ENCODE measurements around the gene TNFRSF21.

TNFRSF21 gene

GRCh38 chr6:47309291-47310130 is at the start of gene TNFRSF21:
Gene TNFRSF21, minus strand, starts transcription at chr6:47309905. Its CDS starts 394 bp downstream, at chr6:47309511.
- DNase-seq (peak; percentile 83), ATAC-seq (replicated peaks) (peak; percentile 96 to 97)
- H3K9me3 Mint-ChIP-seq: no peaks in the 10 kb centered on the region
- peak within 1 kb of the TSS; percentile 81 to 88 for H3K4me3 Mint-ChIP-seq
- H3K36me3 Mint-ChIP-seq: no peaks in the 10 kb centered on the region
- H3K4me1 Mint-ChIP-seq: peaks cover 10 to 19% of the 10 kb centered on the region in 2 donors
- H3K27ac Mint-ChIP-seq: peak within 1 kb of the TSS; percentile 17
- peaks cover 19 to 24% of the 10 kb centered on the region in 2 donors for H3K27me3 Mint-ChIP-seq

DNA sequence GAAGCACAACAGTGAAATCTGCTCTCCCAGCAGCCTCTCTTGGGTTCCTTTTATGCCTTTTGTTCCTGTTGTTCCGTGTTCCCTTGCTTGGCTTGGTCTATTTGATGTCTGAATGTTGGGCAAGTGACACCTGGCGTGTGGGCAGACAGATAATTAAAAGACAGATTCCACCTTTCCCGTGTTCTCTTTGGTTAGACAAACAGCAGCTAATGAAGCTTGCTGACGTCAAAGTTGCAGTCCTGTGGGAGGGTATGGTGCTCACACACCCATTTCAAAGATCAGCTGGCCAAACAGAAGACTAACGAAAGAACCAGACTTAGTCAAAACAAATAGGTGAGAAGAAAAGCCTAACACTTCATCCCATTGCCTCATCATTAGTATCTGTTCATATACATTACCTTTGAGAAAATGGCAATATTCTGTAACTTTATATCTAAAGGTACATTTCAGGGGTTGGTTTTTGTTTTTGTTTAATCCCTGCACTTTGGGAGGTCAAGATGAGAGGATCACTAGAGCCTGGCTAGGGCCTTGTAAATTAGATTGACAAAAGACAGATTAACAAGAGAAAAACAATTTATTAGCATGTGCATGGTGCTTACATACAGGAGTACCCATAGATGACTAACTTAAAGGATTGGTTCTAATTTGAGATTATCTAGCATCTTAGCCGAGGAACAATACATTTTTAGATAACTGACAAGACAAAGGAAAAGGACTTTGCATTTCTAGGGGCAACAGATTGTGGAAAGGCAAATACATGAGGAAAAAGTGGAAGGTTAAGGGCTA is 48.9 kb upstream of the TNFRSF21 start:
- DNase-seq: no peak
- Mint-ChIP-seq H3K27me3 (peaks cover 0 to 1% of the 10 kb centered on the region in 2 donors), H3K4me3 (peak overlapping the region in 1 of 2 donors; percentile 10), H3K4me1 (peaks cover 24 to 48% of the 10 kb centered on the region in 2 donors), H3K9me3 (peaks cover 0 to 2% of the 10 kb centered on the region in 2 donors), H3K27ac (no peak overlapping the region), H3K36me3 (no peaks in the 10 kb centered on the region)
- peak; percentile 56 to 58 for ATAC-seq (replicated peaks)

GRCh38 chr6:47357827-47358226 is 48.1 kb upstream of the TNFRSF21 start:
- peaks cover 25 to 49% of the 10 kb centered on the region in 2 donors for H3K4me1 Mint-ChIP-seq
- H3K9me3 Mint-ChIP-seq: peaks cover 0 to 2% of the 10 kb centered on the region in 2 donors
- peaks cover 1 to 6% of the 10 kb centered on the region in 2 donors for H3K27me3 Mint-ChIP-seq
- no peak overlapping the region for H3K27ac Mint-ChIP-seq
- no peaks in the 10 kb centered on the region for H3K36me3 Mint-ChIP-seq
- no peak overlapping the region for H3K4me3 Mint-ChIP-seq
- peak; percentile 81 to 82 for ATAC-seq (replicated peaks)
- DNase-seq: peak; percentile 34

DNA sequence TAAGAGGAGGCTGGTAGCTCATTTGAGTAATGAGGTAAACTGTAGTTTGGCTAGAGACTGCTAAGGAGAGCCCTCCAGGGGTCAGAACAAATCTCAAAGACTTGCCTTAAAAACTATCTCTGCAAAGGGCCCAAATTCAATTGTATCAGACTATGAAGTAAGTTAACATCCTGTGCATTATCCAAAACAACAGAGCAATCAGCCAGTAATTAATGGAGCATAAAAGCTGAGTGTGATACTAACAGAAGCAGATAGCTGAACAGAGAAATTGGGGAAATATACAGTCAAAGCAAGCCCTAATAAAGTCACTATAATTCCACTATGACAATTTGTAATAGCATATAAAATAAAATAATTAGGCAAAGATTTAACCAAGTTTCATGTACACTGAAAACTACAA is 45.8 kb upstream of the TNFRSF21 start:
- no peaks in the 10 kb centered on the region for H3K36me3 Mint-ChIP-seq
- H3K27me3 Mint-ChIP-seq: peaks cover 7 to 14% of the 10 kb centered on the region in 2 donors
- no peak overlapping the region for H3K4me3 Mint-ChIP-seq
- DNase-seq (no peak), ATAC-seq (replicated peaks) (no peak)
- H3K27ac Mint-ChIP-seq: no peak overlapping the region
- peaks cover 24 to 51% of the 10 kb centered on the region in 2 donors for H3K4me1 Mint-ChIP-seq
- peaks cover 0 to 2% of the 10 kb centered on the region in 2 donors for H3K9me3 Mint-ChIP-seq

DNA sequence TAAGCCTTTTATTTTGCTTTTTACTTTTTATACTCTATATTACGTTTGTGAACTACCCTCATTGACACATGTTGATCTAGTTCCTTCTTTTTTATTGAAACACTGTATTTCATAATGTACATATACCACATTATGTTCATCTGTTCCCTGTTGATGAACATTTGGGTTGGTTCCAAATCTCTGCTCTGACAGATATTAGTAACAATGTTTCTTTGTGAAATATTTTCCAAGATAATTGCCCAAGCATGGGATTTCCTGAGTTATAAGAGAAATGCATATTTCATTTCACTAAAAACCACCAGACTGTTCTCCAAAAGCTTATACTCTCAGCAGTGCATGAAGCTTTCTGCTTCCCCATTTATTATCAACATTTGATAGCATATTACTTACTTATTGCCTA is 44.2 kb upstream of the TNFRSF21 start:
- Mint-ChIP-seq H3K9me3 (peaks cover 0 to under 1% of the 10 kb centered on the region in 2 donors), H3K4me1 (peaks cover 16 to 34% of the 10 kb centered on the region in 2 donors), H3K27me3 (peaks cover 7 to 14% of the 10 kb centered on the region in 2 donors), H3K36me3 (no peaks in the 10 kb centered on the region), H3K27ac (no peak overlapping the region), H3K4me3 (no peak overlapping the region)
- ATAC-seq (replicated peaks) (no peak), DNase-seq (no peak)

- Mint-ChIP-seq H3K4me3 (no peak overlapping the region), H3K36me3 (no peaks in the 10 kb centered on the region), H3K9me3 (no peaks in the 10 kb centered on the region), H3K27me3 (peaks cover 7 to 14% of the 10 kb centered on the region in 2 donors), H3K27ac (no peak overlapping the region), H3K4me1 (peaks cover 10 to 25% of the 10 kb centered on the region in 2 donors)
- no peak for ATAC-seq (replicated peaks)
- no peak for DNase-seq
These were observed 43.3 kb upstream of the TNFRSF21 start for GRCh38 chr6:47352966-47353365.

DNA sequence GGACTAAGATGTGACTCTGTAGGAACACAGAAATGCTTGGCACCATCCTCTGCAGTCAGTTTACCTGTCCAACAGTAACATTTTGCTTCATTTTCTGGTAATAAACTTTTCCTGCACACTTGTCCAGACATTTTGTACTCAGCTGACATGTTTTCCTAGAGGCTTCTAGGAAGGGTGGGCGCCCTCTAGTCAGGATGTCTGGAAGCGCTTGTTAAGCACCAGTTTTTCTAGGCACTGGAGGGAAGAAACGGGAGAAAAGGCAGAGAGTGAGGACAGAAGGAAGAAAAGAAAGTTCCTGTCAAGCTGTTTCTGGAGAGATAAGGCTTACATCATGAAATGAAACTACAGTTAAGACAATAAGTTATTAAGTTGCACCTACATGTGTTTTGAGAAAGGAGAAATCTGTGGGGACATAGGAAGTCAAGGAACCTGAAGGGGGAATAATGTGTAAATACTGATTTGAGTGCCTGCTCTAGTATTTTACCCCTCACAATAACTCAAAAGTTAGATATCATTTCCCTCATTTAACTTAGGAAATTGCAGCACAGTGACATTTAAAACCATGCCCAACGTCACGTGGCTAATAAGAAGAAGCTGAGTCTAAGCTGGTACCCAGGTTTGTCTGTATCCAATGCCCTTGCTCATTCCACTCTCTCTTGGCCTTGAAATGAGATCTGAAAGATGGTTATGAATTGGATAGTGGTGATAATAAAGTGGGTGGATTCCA is 42.7 kb upstream of the TNFRSF21 start:
- H3K27me3 Mint-ChIP-seq: peaks cover 7 to 14% of the 10 kb centered on the region in 2 donors
- H3K4me3 Mint-ChIP-seq: no peak overlapping the region
- H3K4me1 Mint-ChIP-seq: peaks cover 5 to 19% of the 10 kb centered on the region in 2 donors
- no peaks in the 10 kb centered on the region for H3K36me3 Mint-ChIP-seq
- no peaks in the 10 kb centered on the region for H3K9me3 Mint-ChIP-seq
- ATAC-seq (replicated peaks): peak in 1 of 2 donors; percentile 55
- no peak for DNase-seq
- no peak overlapping the region for H3K27ac Mint-ChIP-seq

DNA sequence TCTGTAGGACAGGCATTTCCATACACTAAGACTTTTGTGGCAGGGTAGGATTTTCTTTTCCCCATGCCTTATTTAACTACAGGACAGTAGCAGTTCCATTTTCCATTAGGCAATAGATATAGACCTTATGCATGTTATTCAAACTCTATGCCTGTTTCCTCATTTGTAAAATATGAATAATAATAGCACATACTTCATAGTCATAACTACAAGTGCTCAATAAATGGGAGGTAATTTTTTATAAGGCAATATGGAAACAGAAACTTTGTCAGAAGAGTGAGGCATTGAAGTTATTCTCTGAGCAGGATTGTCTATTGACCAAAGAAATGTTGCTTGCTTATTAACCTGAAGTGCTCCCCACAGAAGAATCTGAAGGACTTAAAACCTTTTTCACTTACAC is 41.9 kb upstream of the TNFRSF21 start:
- DNase-seq: no peak
- H3K4me3 Mint-ChIP-seq: no peak overlapping the region
- peak; percentile 27 to 48 for ATAC-seq (replicated peaks)
- H3K4me1 Mint-ChIP-seq: peaks cover 3 to 16% of the 10 kb centered on the region in 2 donors
- H3K27me3 Mint-ChIP-seq: peaks cover 7 to 19% of the 10 kb centered on the region in 2 donors
- no peak overlapping the region for H3K27ac Mint-ChIP-seq
- no peaks in the 10 kb centered on the region for H3K36me3 Mint-ChIP-seq
- H3K9me3 Mint-ChIP-seq: no peaks in the 10 kb centered on the region

DNA sequence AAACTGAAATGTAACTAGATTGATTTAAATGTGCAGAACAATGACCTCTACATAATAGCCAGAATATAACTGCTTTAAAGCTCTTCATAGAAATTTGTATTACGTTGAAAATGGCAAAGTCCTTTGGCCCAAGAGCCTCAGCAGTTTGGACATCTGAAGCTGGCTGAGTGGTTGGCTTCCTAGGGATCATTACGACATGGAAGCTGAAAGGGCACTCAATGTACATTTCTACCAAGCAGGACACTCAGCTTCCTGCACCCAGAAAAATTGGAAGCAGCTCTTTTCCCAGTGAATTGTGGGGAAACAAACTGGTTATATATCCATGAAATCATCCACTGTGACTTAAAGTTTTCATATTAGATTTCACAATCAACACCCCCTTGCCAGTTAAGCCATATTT is 40.2 kb upstream of the TNFRSF21 start:
- Mint-ChIP-seq H3K4me3 (no peak overlapping the region), H3K27ac (no peak overlapping the region), H3K4me1 (peaks cover 3 to 16% of the 10 kb centered on the region in 2 donors), H3K27me3 (peaks cover 7 to 27% of the 10 kb centered on the region in 2 donors), H3K9me3 (no peaks in the 10 kb centered on the region), H3K36me3 (no peaks in the 10 kb centered on the region)
- DNase-seq (no peak), ATAC-seq (replicated peaks) (no peak)

DNA sequence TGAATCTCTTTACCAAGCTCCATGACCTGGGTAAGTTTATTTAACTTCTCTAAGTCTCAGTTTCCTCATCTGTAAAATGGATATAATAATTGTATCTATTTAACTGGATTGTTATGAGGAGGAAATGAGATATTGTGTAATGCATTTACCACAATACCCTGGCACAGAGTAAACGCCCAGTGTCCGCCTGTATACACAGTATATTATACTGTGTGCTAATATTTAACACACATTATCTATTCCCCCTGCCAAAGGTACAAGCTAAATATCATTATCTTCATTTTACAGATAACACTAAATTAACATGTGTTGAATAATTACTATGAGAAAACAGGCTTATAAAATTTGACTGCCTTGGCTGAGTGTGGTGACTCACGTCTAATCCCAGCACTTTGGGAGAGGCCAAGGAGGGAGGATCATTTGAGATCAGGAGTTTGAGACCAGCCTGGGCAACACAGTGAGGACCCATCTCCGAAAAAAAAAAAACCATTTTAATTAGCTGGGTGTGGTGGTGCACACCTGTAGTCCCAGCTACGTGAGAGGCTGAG is 38.7 kb upstream of the TNFRSF21 start:
- peaks cover 7 to 29% of the 10 kb centered on the region in 2 donors for H3K27me3 Mint-ChIP-seq
- ATAC-seq (replicated peaks): no peak

GRCh38 chr6:47345761-47346160 is 36.1 kb upstream of the TNFRSF21 start:
- Mint-ChIP-seq H3K27ac (no peak overlapping the region), H3K36me3 (no peaks in the 10 kb centered on the region), H3K9me3 (no peaks in the 10 kb centered on the region), H3K4me1 (no peaks in the 10 kb centered on the region), H3K27me3 (peaks cover 0 to 19% of the 10 kb centered on the region in 2 donors), H3K4me3 (no peak overlapping the region)
- DNase-seq: no peak
- no peak for ATAC-seq (replicated peaks)

More for the DNA sequence above, 38.7 kb upstream of the TNFRSF21 start:
- no peak overlapping the region for H3K27ac Mint-ChIP-seq
- H3K4me3 Mint-ChIP-seq: no peak overlapping the region
- no peak for DNase-seq
- H3K4me1 Mint-ChIP-seq: peaks cover 2 to 16% of the 10 kb centered on the region in 2 donors
- H3K9me3 Mint-ChIP-seq: no peaks in the 10 kb centered on the region
- no peaks in the 10 kb centered on the region for H3K36me3 Mint-ChIP-seq

GRCh38 chr6:47344022-47344421 is 34.3 kb upstream of the TNFRSF21 start:
- peaks cover 0 to 19% of the 10 kb centered on the region in 2 donors for H3K27me3 Mint-ChIP-seq
- H3K4me3 Mint-ChIP-seq: no peak overlapping the region
- no peak overlapping the region for H3K27ac Mint-ChIP-seq
- ATAC-seq (replicated peaks) (no peak), DNase-seq (no peak)
- H3K4me1 Mint-ChIP-seq: no peaks in the 10 kb centered on the region
- no peaks in the 10 kb centered on the region for H3K9me3 Mint-ChIP-seq
- H3K36me3 Mint-ChIP-seq: no peaks in the 10 kb centered on the region

- H3K4me1 Mint-ChIP-seq: no peaks in the 10 kb centered on the region
- peak in 1 of 2 donors; percentile 10 for ATAC-seq (replicated peaks)
- no peak for DNase-seq
- H3K9me3 Mint-ChIP-seq: no peaks in the 10 kb centered on the region
- peaks cover 0 to 19% of the 10 kb centered on the region in 2 donors for H3K27me3 Mint-ChIP-seq
- H3K4me3 Mint-ChIP-seq: no peak overlapping the region
- H3K36me3 Mint-ChIP-seq: no peaks in the 10 kb centered on the region
- no peak overlapping the region for H3K27ac Mint-ChIP-seq
These were observed 33.9 kb upstream of the TNFRSF21 start for GRCh38 chr6:47343600-47343999.

DNA sequence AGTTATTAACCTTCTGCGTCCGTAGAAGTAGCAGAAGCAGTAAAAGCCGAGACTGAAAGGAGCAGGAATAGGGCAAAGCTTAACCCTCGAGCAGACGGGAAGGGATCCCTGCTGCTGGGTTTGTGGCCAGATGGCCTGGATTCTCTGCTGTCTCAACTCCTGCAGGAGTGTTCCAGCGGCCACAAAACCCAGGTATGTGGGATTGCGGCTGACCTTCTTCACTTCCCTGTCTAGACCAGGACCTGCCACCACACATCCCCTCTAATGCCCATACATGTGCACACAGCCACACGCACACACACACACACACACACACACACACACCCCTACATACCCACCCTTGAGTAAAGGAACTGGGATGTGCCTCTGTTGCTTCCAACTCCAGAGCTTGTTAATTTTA is 33.1 kb upstream of the TNFRSF21 start:
- DNase-seq: no peak
- no peak for ATAC-seq (replicated peaks)
- no peaks in the 10 kb centered on the region for H3K4me1 Mint-ChIP-seq
- no peaks in the 10 kb centered on the region for H3K9me3 Mint-ChIP-seq
- H3K36me3 Mint-ChIP-seq: no peaks in the 10 kb centered on the region
- no peak overlapping the region for H3K4me3 Mint-ChIP-seq
- peaks cover 0 to 19% of the 10 kb centered on the region in 2 donors for H3K27me3 Mint-ChIP-seq
- no peak overlapping the region for H3K27ac Mint-ChIP-seq

Measured in stimulated activated naive B cell treated with anti-CD40 and anti-IgM and Interleukin-4, amounts not matched to agents 10 μg/mL and 1 μg/mL and 100 μg/mL, for 72 hours (primary cell).